Right lobe of liver (tissue), 6 donors: Measurements from ENCODE around the gene PRKACA. TPM values are rescaled to one million over a fixed set of nuclear protein-coding genes. Genes with fewer than 3 reads are reported as not detected.

Experiments
- ATAC-seq, 4 donors: fragments of 200-7000 bp; cut with Tn5 transposase; one replicate each; pipeline ENCODE4 v1.9.1; 2020; ENCODE audit warnings: mild to moderate bottlenecking in 4 of 4, moderate library complexity in 4 of 4
- DNase-seq, 3 donors: peaks; one replicate each; pipeline ENCODE4 v3.0.0-alpha.2; 2020
- H3K27ac ChIP-seq, 3 donors: fragments of 200-600 bp; one replicate each; pipeline ENCODE4 v1.8.0; 2022
- H3K27me3 ChIP-seq, 2 donors: fragments of 200-600 bp; one replicate each; pipeline ENCODE4 v1.8.0; 2022
- H3K36me3 ChIP-seq, 4 donors: fragments of 200-600 bp; sonication (generic) in 1 of 4; one replicate each; pipeline versions ENCODE4 v1.5.1 to v1.8.0; 2017 to 2022; ENCODE audit warnings: control low read depth in 1 of 4
- H3K4me1 ChIP-seq, 4 donors: fragments of 200-600 bp; sonication (generic) in 1 of 4; one replicate each; pipeline versions ENCODE4 v1.5.1 to v1.8.0; 2017 to 2022; ENCODE audit warnings: control low read depth in 1 of 4
- H3K4me3 ChIP-seq, 3 donors: fragments of 200-600 bp; one replicate each; pipeline ENCODE4 v1.8.0; 2022
- H3K9me3 ChIP-seq, 4 donors: fragments of 200-600 bp; sonication (generic) in 1 of 4; one replicate each; pipeline versions ENCODE4 v1.5.1 to v1.8.0; 2017 to 2022; ENCODE audit warnings: control low read depth in 1 of 4
- CTCF ChIP-seq, 4 donors: fragments of 200-600 bp in 3 of 4; fragments of 450-650 bp in 1 of 4; IDR thresholded peaks; one replicate each; pipeline versions ENCODE4 v1.5.1 to v1.8.0; 2016 to 2022; ENCODE audit warnings: antibody characterized with exemption in 4 of 4, mild to moderate bottlenecking in 2 of 4
- POLR2A ChIP-seq: fragments of 450-650 bp; IDR thresholded peaks from one replicate; pipeline ENCODE4 v1.6.1; 2017; ENCODE audit warnings: antibody characterized with exemption, mild to moderate bottlenecking
- WGBS: methylation state at CpG from one replicate; pipeline ENCODE4 v1.1.6; 2018; ENCODE audit warnings: low coverage, low lambda C conversion rate; ENCODE audit not compliant: insufficient coverage; ENCODE audit errors: missing lambda C conversion rate; 5-methylcytosine and 5-hydroxymethylcytosine counted together
- intact Hi-C, 2 donors: fragments of 100-400 bp; cut with DNase I; formaldehyde crosslinking; loops; one replicate each; pipeline versions ENCODE4 v1.11.2 to v1.14.1; 2022
- total RNA-seq, 6 experiments: library from RNA; depleted of rRNA in 2 of 6; stranded (reverse); fragments of >200 nt in 2 of 6; fragmentation: NEBNext Ultra II Directional in 3 of 6; extraction: Animal tissue kit (Norgen Biotek cat#: 25700) in 3 of 6; gene quantifications; one replicate each; pipeline versions ENCODE4 v1.1.0 to v1.2.4, GENCODE V29; 2016 to 2023
- donor health status: DM: no; HTN: yes; CAD: no.
- donor health status: DM: no; HTN: no; CAD: no.
- donor health status: DM: no; HTN: no; CAD: no.
- donor health status: DM: no; HTN: yes; CAD: no.
- donor health status: DM: no; HTN: yes; CAD: no.

The PRKACA gene
- total RNA-seq, 6 experiments from 2014 or later = 54.8 to 87.5 (median 63.1) TPM

GRCh38 chr19:14089662-14090508, 27.7 kb downstream of the PRKACA start:
- H3K9me3 ChIP-seq = peaks cover 0 to 4% (median 0%) of the 10 kb centered on the region in 4 donors
- peak overlapping the region; percentile 34 to 83 (median 70) for H3K4me3 ChIP-seq
- intact Hi-C loops = loop anchor here in 1 of 2 donors (10.0 kb wide), 1 partner anchor 45 kb away; the partner anchor contains the start of gene ASF1B
- peak overlapping the region in 1 of 3 donors; percentile 51 for H3K27ac ChIP-seq
- H3K4me1 ChIP-seq = peaks cover 0 to 10% (median 0%) of the 10 kb centered on the region in 4 donors
- DNase-seq = peak in 2 of 3 donors; percentile 58 to 73
- 0% methylated on average over 5 of the region's 142 CpGs for WGBS
- ATAC-seq = peak in 2 of 4 donors; percentile 4 to 8
- H3K36me3 ChIP-seq = peaks cover 0 to 5% (median under 1%) of the 10 kb centered on the region in 4 donors
- H3K27me3 ChIP-seq = no peaks in the 10 kb centered on the region
- TF ChIP-seq CTCF (IDR thresholded peaks at IDR 0.05) (peak in 1 of 4 donors; percentile 15), POLR2A (no peak)

GRCh38 chr19:14089412-14089661, 28.2 kb downstream of the PRKACA start:
- Histone ChIP-seq H3K36me3 (peaks cover 0 to 5% (median under 1%) of the 10 kb centered on the region in 4 donors), H3K9me3 (peaks cover 0 to 4% (median 0%) of the 10 kb centered on the region in 4 donors), H3K4me3 (peak overlapping the region in 2 of 3 donors; percentile 18 to 83), H3K27me3 (no peaks in the 10 kb centered on the region), H3K27ac (no peak overlapping the region), H3K4me1 (peaks cover 0 to 13% (median 0%) of the 10 kb centered on the region in 4 donors)
- WGBS = 23% methylated on average over 14 of the region's 16 CpGs
- ATAC-seq (no peak), DNase-seq (no peak)
- TF ChIP-seq CTCF (IDR thresholded peaks at IDR 0.05) (no peak), POLR2A (no peak)
- intact Hi-C loops = loop anchor here in 1 of 2 donors (10.0 kb wide), 1 partner anchor 45 kb away; the partner anchor contains the start of gene ASF1B

GRCh38 chr19:14088634-14089411, 28.7 kb downstream of the PRKACA start:
- 88% methylated on average over 23 of the region's 30 CpGs for WGBS
- ATAC-seq = no peak
- peaks cover 0 to 4% (median 0%) of the 10 kb centered on the region in 4 donors for H3K9me3 ChIP-seq
- H3K27ac ChIP-seq = no peak overlapping the region
- no peak for TF ChIP-seq CTCF (IDR thresholded peaks at IDR 0.05)
- TF ChIP-seq POLR2A = no peak
- intact Hi-C loops = loop anchor here in 1 of 2 donors (10.0 kb wide), 1 partner anchor 46 kb away; the partner anchor contains the start of gene ASF1B
- H3K36me3 ChIP-seq = peaks cover 0 to 5% (median under 1%) of the 10 kb centered on the region in 4 donors
- no peaks in the 10 kb centered on the region for H3K27me3 ChIP-seq
- no peak for DNase-seq
- H3K4me3 ChIP-seq = no peak overlapping the region
- peaks cover 0 to 13% (median 0%) of the 10 kb centered on the region in 4 donors for H3K4me1 ChIP-seq

GRCh38 chr19:14086098-14086497, 31.5 kb downstream of the PRKACA start:
- TF ChIP-seq CTCF (IDR thresholded peaks at IDR 0.05) (no peak), POLR2A (no peak)
- DNase-seq (no peak), ATAC-seq (no peak)
- Histone ChIP-seq H3K36me3 (peaks cover 0 to 5% (median under 1%) of the 10 kb centered on the region in 4 donors), H3K4me1 (peaks cover 0 to 20% (median 0%) of the 10 kb centered on the region in 4 donors), H3K27me3 (no peaks in the 10 kb centered on the region), H3K4me3 (no peak overlapping the region), H3K27ac (no peak overlapping the region), H3K9me3 (no peaks in the 10 kb centered on the region)
- 68% methylated on average over 5 of the region's 5 CpGs for WGBS
- intact Hi-C loops = loop anchor here in 1 of 2 donors (10.0 kb wide), 1 partner anchor 49 kb away; the partner anchor contains the start of gene ASF1B
